VCaP (cell line): ENCODE measurements around the gene FAT2.
"Not testable (repeated sequence)": the region's sequence is repeated elsewhere in the genome, so short reads cannot be mapped to it uniquely, and the experiment has no call there.

Experiments used
- H3K27ac ChIP-seq: fragments of 450-650 bp; 2 replicates; pipeline ENCODE4 v1.5.1; 2017
- CTCF ChIP-seq: fragments of 450-650 bp; conservative IDR thresholded peaks from 2 replicates; pipeline ENCODE4 v1.5.1; 2017; ENCODE audit warnings: mild to moderate bottlenecking, moderate library complexity

Gene FAT2

GRCh38 chr5:151587796-151588555 lies 3.2 kb downstream of the FAT2 start:
- no peak for TF ChIP-seq CTCF
- H3K27ac ChIP-seq, result no peak overlapping the region

- TF ChIP-seq CTCF, result no peak
- no peak overlapping the region for H3K27ac ChIP-seq
Observed at GRCh38 chr5:151585970-151586369, 5.2 kb downstream of the FAT2 start.

- H3K27ac ChIP-seq, result not testable (repeated sequence)
Observed at GRCh38 chr5:151585344-151585743, 5.8 kb downstream of the FAT2 start.

- no peak for TF ChIP-seq CTCF
- no peak overlapping the region for H3K27ac ChIP-seq
Observed at GRCh38 chr5:151584057-151584937, 6.8 kb downstream of the FAT2 start.

- H3K27ac ChIP-seq, result no peak overlapping the region
- no peak for TF ChIP-seq CTCF
Observed at GRCh38 chr5:151581812-151582583, 9.1 kb downstream of the FAT2 start.

- TF ChIP-seq CTCF, result no peak
- no peak overlapping the region for H3K27ac ChIP-seq
Observed at GRCh38 chr5:151581347-151581746, 9.8 kb downstream of the FAT2 start.

GRCh38 chr5:151580858-151581257 lies 10.3 kb downstream of the FAT2 start:
- H3K27ac ChIP-seq, result no peak overlapping the region
- no peak for TF ChIP-seq CTCF
